NCI-H1092 treated with DMSO at 0.1 percent for 48 hours (cell line): ENCODE results near the gene ACO1.
A peak's percentile ranks its signal among the peaks of the same experiment; 100 is the strongest.
"Not testable (repeated sequence)": the region's sequence is repeated elsewhere in the genome, so short reads cannot be mapped to it uniquely, and the experiment has no call there.

ENCODE experiments used
- DNase-seq: peaks from one replicate; lab custom pipeline; 2025; lab: John Stamatoyannopoulos, UW

Gene ACO1

DNA sequence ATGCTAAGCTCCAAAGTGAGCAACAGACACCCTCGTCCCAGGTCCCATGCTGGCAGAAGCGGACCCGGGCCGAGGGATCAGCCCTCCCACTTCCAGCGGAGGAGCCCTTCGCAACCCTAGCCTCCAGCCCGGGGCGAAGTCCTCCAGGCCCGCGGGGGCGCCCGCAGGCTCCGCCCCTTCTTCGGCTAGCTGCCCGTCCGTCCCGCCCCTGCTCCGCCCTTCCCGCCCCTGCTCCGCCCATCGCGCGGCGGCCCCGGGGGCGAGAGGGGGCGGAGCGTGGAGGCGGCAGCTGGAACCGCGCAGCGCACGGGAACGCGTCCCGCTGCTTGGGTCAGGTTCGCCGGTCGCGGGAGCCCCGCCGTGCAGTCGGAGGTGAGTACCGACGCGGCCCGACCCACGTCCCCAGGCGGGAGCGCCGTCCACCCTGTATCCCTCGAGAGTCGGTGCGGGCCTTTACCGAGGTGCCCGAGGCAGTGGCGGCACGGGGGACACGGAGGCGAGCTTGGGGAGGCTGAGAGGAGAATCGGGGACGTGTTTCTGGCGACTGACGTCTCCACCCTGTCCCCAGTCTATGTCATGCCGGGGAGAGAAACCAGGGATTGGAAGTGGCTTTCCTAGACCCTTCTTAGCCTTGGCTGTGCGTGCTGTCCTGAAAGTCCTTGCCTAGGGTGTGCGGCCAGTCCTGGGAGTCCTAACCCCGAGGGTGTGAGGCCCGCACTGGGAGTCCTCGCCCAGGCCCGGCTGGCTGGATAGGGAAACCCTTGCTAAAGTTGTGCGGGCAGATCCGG lies at the start of gene ACO1:
TSS of gene ACO1 (plus strand) at position 280 of the 788 bp plus-strand sequence. CDS start 20,864 bp downstream, outside the sequence.
- peak; percentile 88 for DNase-seq

DNA sequence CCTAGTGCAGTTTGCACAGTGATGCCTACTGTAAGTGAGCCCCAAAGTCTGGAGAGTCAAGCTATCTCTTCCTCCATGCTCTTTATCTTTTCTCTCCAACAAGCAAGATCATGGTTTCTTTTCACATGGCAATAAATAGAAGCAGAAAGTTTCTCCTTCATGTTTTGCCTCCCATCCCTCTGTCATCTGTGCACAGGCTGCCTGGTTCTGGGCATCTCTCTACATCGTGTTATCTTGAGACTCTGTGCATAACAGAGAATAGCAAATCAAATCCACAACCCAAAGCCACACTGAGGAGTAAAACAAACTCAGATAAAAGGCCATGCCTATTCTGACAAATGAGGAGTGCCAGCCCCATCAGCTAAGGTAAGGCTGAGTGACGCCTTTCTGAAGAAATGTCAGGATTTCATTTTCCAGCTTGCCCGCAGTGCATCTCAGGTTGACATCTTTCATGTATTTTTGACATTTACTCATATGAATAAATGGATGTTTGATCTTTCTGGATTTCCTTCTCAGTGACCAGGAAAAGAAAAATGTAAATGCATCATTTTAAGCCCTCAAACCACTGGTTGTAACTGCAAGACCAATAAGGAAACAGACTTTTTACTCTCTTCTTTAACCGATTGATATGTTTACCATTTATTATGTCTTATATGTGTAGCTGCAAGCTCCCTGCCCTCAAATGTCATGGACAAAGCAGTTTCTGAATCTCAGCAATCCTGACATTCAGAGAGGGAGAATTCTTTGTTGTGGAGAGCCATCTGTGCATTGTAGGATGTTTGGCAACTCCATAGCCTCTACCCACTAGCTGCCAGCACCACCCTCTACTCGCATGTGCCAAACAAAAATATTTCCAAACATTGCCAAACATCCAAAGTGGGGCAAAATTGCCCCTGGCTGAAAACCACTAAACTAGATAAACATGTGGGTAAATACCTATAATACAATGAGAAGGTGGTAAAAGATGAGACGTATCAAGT lies 49.2 kb upstream of the ACO1 start:
- DNase-seq: no peak

DNA sequence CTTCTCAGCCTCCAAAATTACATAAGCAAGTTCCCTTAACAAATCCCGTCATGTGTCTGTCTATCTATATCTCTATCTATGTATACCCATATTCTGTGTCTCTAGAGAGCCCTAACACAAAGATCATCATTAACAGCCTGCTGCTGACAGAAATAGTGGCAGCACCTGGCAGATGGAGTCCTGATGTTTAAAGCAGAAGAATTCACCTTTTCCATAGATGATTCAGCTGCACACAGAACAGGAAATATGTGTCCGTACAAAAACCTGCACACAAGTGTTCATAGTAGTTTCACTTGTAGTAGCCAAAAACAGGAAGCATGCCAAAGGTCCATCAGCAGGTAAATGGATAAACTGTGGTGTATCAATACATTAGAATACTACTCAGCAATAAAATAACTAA lies 45.0 kb upstream of the ACO1 start:
- DNase-seq: no peak

DNA sequence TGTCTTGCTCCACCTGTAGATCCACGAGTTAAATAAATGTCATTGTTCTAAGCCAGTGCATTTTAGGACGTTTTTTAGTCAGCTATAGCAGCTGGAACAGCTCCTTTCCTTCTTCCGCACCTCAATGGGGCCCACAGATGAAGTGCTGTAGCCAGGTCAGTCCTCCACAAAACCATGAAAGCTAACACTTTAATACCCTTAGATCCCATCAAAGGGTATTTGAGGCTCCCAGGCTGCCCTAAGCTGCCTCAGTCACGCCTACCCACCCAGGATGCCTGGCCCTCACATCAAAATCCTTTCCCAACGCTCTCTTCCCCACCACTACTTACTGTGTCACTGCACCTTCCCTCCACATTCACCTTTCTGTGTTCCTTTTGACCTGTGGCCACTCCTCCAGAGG lies 44.1 kb upstream of the ACO1 start:
- DNase-seq: no peak

- no peak for DNase-seq
These were observed 39.8 kb upstream of the ACO1 start for GRCh38 chr9:32344551-32345182.

DNA sequence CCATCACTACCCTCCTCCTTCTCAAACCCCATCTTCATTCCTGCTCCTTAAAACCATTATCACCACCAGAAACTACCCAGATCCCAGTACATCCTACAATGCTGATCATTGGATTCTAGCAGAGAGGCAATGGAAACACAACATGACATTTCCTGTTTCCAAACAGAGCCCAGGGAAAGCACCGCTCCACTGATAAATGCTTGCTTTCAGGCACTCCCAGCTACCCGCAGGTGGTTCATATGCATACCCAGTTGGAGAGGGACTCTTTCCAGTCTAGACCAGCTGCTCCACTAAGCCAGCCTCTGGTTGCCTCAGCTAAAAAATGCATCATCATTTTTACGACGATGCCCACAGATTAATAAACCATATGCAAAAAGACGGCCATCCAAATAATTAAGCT lies 39.2 kb upstream of the ACO1 start:
- no peak for DNase-seq

GRCh38 chr9:32347571-32347970 lies 36.9 kb upstream of the ACO1 start:
- DNase-seq: no peak

GRCh38 chr9:32348106-32348695 lies 36.2 kb upstream of the ACO1 start:
- DNase-seq: no peak

GRCh38 chr9:32349013-32349412 lies 35.4 kb upstream of the ACO1 start:
- DNase-seq: no peak

DNA sequence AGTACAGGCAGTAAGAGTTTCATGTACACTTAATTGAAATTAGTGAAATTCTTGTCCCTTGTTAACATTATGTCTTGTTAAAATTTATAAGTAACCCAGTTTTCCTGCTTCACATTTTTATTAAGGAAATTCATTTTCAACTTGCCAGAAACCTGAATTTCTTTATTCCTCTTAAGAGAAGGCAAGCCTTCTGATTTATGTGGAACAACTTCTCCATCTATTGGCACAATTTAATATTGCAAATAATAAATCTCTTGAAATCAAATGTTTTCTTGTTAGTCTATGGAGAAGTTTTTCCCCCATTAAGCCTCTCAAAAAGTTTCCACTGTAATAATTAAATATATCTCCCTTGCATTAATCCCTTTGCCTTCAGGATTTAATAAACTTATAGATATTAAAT lies 33.8 kb upstream of the ACO1 start:
- DNase-seq: peak; percentile 23

DNA sequence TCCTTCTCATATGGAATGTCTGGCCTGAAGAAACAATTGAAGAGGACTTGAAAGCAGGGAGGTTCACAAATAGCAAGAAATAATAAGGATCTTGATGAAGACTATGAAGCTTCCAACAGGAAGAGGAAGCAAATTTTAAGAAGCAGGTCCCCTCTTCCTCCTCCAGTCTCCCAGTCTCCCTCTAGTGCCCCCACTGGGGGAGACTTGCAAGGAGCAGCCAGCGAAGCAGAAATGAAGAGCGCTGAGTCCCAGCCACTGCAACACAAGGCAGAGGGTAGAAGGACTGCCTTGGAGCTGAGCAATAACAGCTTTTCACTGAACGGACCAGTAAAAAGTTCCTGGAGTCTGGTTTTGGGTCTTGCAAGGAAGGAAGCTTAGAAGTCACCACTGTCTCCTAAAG lies 32.6 kb upstream of the ACO1 start:
- no peak for DNase-seq

GRCh38 chr9:32353476-32353875 lies 31.0 kb upstream of the ACO1 start:
- DNase-seq: not testable (repeated sequence)

DNA sequence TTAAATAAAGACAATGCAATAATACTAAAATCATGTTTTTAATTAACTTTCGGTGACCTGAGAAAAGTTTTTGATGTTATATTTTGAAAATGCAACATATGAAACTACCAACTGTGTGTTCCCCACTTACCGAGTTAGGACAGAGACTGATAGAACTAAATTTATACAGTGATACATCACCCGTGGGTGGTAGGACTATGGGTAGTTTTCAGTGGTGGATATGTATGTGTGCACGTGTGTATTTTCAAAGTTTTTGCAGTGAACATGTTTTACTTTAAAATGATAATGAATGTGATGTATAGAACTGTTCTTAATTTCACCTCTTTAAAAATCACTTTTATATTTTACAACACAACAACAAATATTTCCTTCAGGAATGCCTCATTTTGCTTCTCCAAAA lies 25.0 kb upstream of the ACO1 start:
- no peak for DNase-seq

DNA sequence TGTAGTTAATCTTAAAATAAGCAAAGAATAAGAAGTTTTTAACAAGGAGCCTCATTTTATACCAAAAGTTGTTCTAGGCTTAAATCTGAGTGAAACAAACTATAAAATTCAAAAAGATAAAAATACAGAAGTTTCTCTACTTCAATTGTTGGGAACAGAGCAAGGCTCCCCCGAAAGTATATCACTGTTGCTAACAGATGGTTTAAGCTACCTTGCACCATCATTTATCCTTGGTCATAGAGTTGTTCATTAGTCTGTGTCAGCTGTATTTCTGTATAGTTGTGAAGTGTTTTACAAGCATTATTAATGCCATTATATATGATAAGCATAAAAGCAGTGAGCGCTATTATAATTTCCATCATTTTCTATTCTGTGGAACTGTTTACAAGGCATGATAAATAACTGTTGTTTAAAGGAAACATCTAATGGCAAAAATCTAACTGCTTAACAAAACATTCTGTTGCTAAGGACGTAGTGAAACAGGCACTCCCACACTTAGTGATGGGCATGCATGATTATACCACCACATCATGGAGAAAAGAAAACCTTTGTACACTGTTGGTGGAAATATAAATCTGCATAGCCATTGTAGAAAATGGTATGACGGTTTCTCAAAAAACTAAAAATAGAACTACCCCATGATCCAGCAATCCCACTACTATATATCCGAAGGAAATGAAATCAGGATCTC lies 23.3 kb upstream of the ACO1 start:
- no peak for DNase-seq

GRCh38 chr9:32371279-32371678 lies 13.2 kb upstream of the ACO1 start:
- no peak for DNase-seq

DNA sequence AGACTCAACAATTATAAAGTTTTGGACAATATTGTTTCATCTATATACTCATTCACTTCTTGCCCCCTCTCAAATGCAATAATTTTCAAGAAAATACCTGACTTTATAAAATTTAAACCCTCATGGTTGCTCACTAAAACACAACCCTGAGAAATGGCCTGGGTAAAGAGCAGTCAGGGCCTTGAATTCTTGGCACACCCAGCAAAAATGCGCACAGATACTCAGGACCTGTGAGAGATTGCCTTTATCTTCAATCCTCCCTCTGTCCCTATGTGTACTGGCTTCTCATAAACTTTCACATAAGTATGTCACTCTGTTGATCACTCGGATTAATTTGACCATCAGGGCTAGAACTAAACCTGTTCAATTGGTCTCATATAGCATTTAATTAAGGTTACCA lies 12.8 kb upstream of the ACO1 start:
- DNase-seq: no peak

GRCh38 chr9:32376285-32376684 lies 8.2 kb upstream of the ACO1 start:
- DNase-seq: no peak

DNA sequence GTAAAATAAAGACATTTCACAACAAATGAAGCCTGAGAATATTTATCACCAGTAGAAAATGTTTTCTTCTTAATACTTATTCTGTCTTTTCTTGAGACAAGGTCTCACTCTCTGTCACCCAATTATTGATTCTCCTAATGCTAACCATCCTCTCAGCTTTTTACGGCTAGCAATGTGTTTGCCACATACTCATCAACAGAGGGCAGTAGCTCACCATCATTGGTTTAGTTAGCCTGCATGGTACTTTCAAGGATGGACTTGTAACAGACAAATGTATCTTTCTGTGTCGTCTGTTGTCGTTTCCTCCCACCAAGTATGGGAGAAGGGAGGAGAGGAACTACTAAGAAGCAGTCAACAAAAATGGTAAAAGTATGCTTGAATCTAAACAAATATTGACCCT lies 5.9 kb upstream of the ACO1 start:
- peak; percentile 72 for DNase-seq

DNA sequence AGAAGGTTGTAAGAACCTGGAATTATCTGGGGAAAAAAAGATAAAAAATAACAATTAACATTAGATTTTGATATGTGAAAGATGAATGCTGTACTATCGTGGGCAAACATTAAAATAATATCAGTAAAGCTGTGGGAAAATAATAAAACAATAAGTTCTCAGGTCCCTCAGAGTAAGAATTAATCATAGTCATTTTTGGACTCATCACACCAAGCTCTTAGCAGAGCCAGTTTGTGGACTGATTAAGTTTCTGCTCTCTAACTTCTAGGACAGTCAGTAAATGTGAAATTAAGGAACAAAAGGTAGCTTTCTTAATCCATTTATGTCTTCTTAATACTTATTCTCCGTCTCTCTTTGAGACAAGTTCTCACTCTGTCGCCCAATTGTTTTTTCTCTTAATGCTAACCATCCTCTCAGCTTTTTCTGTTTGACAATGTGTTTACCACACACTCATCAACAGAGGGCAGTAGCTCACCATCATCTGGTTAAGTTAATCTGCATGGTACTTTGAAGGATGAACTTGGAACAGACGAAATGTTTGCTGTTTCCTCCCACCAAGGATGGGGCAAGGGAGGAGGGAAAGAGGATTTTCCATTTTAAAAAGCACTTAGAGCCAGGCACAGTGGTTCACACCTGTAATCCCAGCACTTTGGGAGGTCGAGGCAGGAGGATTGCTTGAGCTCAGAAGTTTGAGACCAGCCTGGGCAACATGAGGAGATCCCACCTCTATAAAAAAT lies 5.3 kb upstream of the ACO1 start:
- DNase-seq: peak; percentile 74

DNA sequence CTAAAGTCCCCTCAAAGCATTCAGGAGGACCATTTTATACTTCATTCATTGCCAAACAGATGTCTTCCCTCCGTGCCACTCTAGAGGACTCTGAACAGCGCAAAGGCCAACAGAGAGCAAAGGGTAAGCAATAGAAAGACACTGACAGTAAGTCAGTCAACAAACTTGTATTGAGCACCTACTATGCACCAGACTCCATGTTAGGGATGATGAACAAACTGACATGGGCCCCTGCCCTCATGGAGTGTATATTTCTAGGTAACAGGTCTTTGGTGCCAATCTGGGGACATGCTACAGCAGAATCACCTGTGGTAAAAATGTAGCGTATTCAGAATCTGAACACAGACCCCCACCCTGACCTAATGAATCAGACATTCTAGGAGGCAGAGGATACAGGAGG lies 3.5 kb upstream of the ACO1 start:
- no peak for DNase-seq
